ACC112 (cell line): ENCODE measurements around the gene MRPL36.

Experiments
- H2AFZ ChIP-seq: fragments of 200-600 bp; sonication (generic); one replicate; pipeline ENCODE4 v1.6.0; 2017; ENCODE audit warnings: antibody characterized with exemption, low read length; ENCODE audit not compliant: unreplicated experiment
- H3K27ac ChIP-seq: fragments of 200-600 bp; sonication (generic); 2 replicates; pipeline ENCODE4 v1.5.1; 2014; ENCODE audit warnings: low read depth, mild to moderate bottlenecking, antibody characterized with exemption, low read length, moderate library complexity
- H3K27me3 ChIP-seq: fragments of 200-600 bp; sonication (generic); 2 replicates; pipeline ENCODE4 v1.6.1; 2014; ENCODE audit warnings: mild to moderate bottlenecking, antibody characterized with exemption, low read length, moderate library complexity, mixed read lengths; ENCODE audit not compliant: insufficient read depth
- H3K36me3 ChIP-seq: fragments of 200-600 bp; sonication (generic); 2 replicates; pipeline ENCODE4 v1.6.1; 2016; ENCODE audit warnings: mild to moderate bottlenecking, antibody characterized with exemption, low read length, moderate library complexity, mixed read lengths; ENCODE audit not compliant: insufficient read depth
- H3K4me1 ChIP-seq: fragments of 200-600 bp; sonication (generic); one replicate; pipeline ENCODE4 v1.6.1; 2016; ENCODE audit warnings: low read length, mixed read lengths; ENCODE audit not compliant: insufficient read depth, unreplicated experiment, control insufficient read depth
- H3K4me3 ChIP-seq: fragments of 200-600 bp; sonication (generic); 2 replicates; pipeline ENCODE4 v1.5.1; 2014; ENCODE audit warnings: mild to moderate bottlenecking, low read depth, low read length
- H3K79me2 ChIP-seq: fragments of 200-600 bp; sonication (generic); one replicate; pipeline ENCODE4 v1.6.0; 2016; ENCODE audit warnings: low read length; ENCODE audit not compliant: control insufficient read depth, unreplicated experiment, insufficient read depth

The MRPL36 gene

GRCh38 chr5:1762121-1762882 is 37.3 kb downstream of the MRPL36 start:
- Histone ChIP-seq H3K36me3 (no peaks in the 10 kb centered on the region), H3K4me1 (no peaks in the 10 kb centered on the region), H3K27me3 (peaks cover 20% of the 10 kb centered on the region), H3K27ac (no peak overlapping the region), H3K4me3 (no peak overlapping the region), H2AFZ (no peak overlapping the region), H3K79me2 (no peaks in the 10 kb centered on the region)

GRCh38 chr5:1761453-1761755 is 38.2 kb downstream of the MRPL36 start:
- no peaks in the 10 kb centered on the region for H3K4me1 ChIP-seq
- H3K36me3 ChIP-seq: no peaks in the 10 kb centered on the region
- no peak overlapping the region for H2AFZ ChIP-seq
- H3K79me2 ChIP-seq: no peaks in the 10 kb centered on the region
- no peak overlapping the region for H3K4me3 ChIP-seq
- H3K27me3 ChIP-seq: peaks cover 16% of the 10 kb centered on the region
- H3K27ac ChIP-seq: no peak overlapping the region

- H2AFZ ChIP-seq: no peak overlapping the region
- no peaks in the 10 kb centered on the region for H3K4me1 ChIP-seq
- H3K4me3 ChIP-seq: no peak overlapping the region
- no peaks in the 10 kb centered on the region for H3K36me3 ChIP-seq
- no peaks in the 10 kb centered on the region for H3K79me2 ChIP-seq
- peaks cover 15% of the 10 kb centered on the region for H3K27me3 ChIP-seq
- H3K27ac ChIP-seq: no peak overlapping the region
Observed at GRCh38 chr5:1760656-1761452, 38.8 kb downstream of the MRPL36 start.

GRCh38 chr5:1760231-1760630 is 39.4 kb downstream of the MRPL36 start:
- H3K4me3 ChIP-seq: no peak overlapping the region
- H3K4me1 ChIP-seq: no peaks in the 10 kb centered on the region
- H3K27me3 ChIP-seq: peaks cover 19% of the 10 kb centered on the region

GRCh38 chr5:1759378-1759970 is 40.2 kb downstream of the MRPL36 start:
- no peak overlapping the region for H3K27ac ChIP-seq
- H2AFZ ChIP-seq: no peak overlapping the region
- peaks cover 25% of the 10 kb centered on the region for H3K27me3 ChIP-seq
- H3K4me3 ChIP-seq: no peak overlapping the region
- no peaks in the 10 kb centered on the region for H3K4me1 ChIP-seq
- no peaks in the 10 kb centered on the region for H3K36me3 ChIP-seq
- H3K79me2 ChIP-seq: no peaks in the 10 kb centered on the region

More at GRCh38 chr5:1760231-1760630, 39.4 kb downstream of the MRPL36 start:
- no peak overlapping the region for H2AFZ ChIP-seq
- no peaks in the 10 kb centered on the region for H3K79me2 ChIP-seq
- H3K27ac ChIP-seq: no peak overlapping the region
- no peaks in the 10 kb centered on the region for H3K36me3 ChIP-seq

GRCh38 chr5:1758574-1758973 is 41.1 kb downstream of the MRPL36 start:
- Histone ChIP-seq H3K4me1 (no peaks in the 10 kb centered on the region), H3K27ac (no peak overlapping the region), H2AFZ (no peak overlapping the region), H3K27me3 (peaks cover 22% of the 10 kb centered on the region), H3K4me3 (no peak overlapping the region), H3K79me2 (no peaks in the 10 kb centered on the region), H3K36me3 (no peaks in the 10 kb centered on the region)

GRCh38 chr5:1757511-1757910 is 42.1 kb downstream of the MRPL36 start:
- Histone ChIP-seq H3K36me3 (no peaks in the 10 kb centered on the region), H3K4me3 (no peak overlapping the region), H3K27ac (no peak overlapping the region), H2AFZ (no peak overlapping the region), H3K79me2 (no peaks in the 10 kb centered on the region), H3K27me3 (peaks cover 26% of the 10 kb centered on the region), H3K4me1 (no peaks in the 10 kb centered on the region)

GRCh38 chr5:1756481-1756880 is 43.2 kb downstream of the MRPL36 start:
- Histone ChIP-seq H3K4me3 (no peak overlapping the region), H2AFZ (no peak overlapping the region), H3K27ac (no peak overlapping the region), H3K36me3 (no peaks in the 10 kb centered on the region), H3K27me3 (peaks cover 33% of the 10 kb centered on the region), H3K79me2 (no peaks in the 10 kb centered on the region), H3K4me1 (no peaks in the 10 kb centered on the region)

- Histone ChIP-seq H3K36me3 (no peaks in the 10 kb centered on the region), H3K79me2 (no peaks in the 10 kb centered on the region), H3K4me3 (no peak overlapping the region), H2AFZ (no peak overlapping the region), H3K4me1 (no peaks in the 10 kb centered on the region), H3K27me3 (peaks cover 33% of the 10 kb centered on the region), H3K27ac (no peak overlapping the region)
Observed at GRCh38 chr5:1755321-1755949, 44.2 kb downstream of the MRPL36 start.

GRCh38 chr5:1754531-1755220 is 45.0 kb downstream of the MRPL36 start:
- Histone ChIP-seq H3K27ac (no peak overlapping the region), H3K27me3 (peaks cover 36% of the 10 kb centered on the region), H2AFZ (no peak overlapping the region), H3K79me2 (no peaks in the 10 kb centered on the region), H3K4me1 (no peaks in the 10 kb centered on the region), H3K4me3 (no peak overlapping the region), H3K36me3 (no peaks in the 10 kb centered on the region)
